Right ventricle myocardium superior (tissue), 1 donor: ENCODE data around the gene ATG101. TPM values are rescaled to one million over a fixed set of nuclear protein-coding genes. Genes with fewer than 3 reads are reported as not detected.
A peak's percentile ranks its signal among the peaks of the same experiment; 100 is the strongest.

Source experiments
- ATAC-seq: fragments of 200-7000 bp; cut with Tn5 transposase; one replicate; pipeline ENCODE4 v1.9.1; 2020; ENCODE audit warnings: mild to moderate bottlenecking; ENCODE audit not compliant: poor library complexity
- DNase-seq: peaks from one replicate; pipeline ENCODE4 v3.0.0-alpha.2; 2020
- intact Hi-C: fragments of 100-400 bp; cut with DNase I; formaldehyde crosslinking; loops from one replicate; pipeline ENCODE4 v1.11.2; 2022
- total RNA-seq: library from RNA; stranded (reverse); fragmentation: NEBNext Ultra II Directional; extraction: Animal tissue kit (Norgen Biotek cat#: 25700); gene quantifications from one replicate; pipeline ENCODE4 v1.2.1, GENCODE V29; 2021
- donor health status: DM: no; HTN: yes; CAD: no; lungs with severe emphysema.

Gene ATG101
- total RNA-seq, 1 donor from 2014 or later, result 23.5 TPM

DNA sequence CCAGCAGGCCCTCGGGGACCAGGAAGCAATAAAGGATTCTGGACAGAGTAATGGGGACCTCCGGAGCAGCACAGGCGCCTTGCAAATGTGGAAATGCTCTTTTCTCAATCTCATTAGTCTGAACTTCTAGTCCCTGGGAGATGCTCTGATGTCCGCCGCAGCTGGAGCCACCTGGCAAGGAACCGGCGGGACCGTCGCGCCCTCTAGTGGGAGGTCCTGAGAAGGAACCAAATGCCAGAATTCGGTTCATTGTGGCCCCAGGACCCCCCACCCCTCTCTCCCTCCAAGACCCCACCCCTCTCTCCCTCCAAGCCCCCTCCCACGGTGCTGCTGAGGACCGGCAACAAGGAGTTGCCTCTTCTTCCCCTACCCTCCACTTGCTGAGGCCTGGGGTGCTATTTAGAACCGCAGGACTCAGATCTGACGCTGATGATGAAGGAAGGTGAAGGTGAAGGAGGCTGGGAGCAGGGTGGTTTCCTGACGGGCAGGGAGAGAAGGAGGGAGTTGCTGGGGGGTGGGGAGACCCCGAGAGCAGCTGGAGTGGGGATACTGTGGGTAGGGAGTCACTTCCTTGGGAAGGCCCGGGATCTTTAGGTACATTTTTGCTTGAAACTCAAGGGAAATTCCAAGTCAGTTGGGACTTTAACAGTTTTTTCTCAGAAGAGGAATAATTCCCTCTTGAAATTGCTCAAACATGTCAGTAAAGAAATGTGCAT, 52.2 kb downstream of the ATG101 start:
- DNase-seq (peak; percentile 76), ATAC-seq (peak; percentile 51)
- intact Hi-C loops, result no loop called here

DNA sequence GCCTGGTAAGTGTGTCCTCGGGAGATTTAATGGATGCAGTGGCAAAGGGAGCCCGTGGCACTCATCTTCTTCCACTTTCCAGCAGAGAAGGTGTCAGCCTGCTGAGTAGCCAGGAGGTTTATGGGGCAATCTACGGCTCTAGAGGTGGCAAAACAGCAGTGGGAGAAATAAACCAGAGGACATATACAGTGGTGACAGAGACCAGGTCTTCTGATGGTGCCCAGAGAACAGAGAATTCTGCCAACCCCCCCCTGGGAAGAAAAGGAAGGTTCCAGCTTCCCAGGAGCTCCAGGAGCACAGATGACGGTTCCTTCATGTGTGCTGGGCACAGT, 52.7 kb downstream of the ATG101 start:
- intact Hi-C loops, result no loop called here
- DNase-seq (no peak), ATAC-seq (no peak)

DNA sequence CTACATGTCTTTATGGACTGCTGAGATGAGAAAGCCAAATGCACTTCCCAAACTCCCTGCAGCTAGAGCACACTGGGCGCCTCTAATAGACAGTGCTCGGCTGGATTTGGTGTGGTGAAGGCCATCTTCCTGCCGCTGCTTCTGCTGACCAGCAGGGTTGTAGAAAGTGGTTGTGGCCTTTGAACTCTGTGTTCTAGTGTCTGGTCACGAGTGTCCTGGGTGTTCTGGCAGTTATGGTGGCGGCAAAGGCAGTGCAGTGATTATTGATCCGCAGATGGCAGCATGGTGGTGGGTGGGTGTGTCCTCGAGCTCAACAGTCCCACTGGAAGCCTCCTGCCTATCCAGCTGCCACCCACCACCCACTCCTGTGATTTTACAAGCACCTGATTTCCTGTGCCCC, 53.1 kb downstream of the ATG101 start:
- DNase-seq (no peak), ATAC-seq (no peak)
- intact Hi-C loops, result no loop called here

DNA sequence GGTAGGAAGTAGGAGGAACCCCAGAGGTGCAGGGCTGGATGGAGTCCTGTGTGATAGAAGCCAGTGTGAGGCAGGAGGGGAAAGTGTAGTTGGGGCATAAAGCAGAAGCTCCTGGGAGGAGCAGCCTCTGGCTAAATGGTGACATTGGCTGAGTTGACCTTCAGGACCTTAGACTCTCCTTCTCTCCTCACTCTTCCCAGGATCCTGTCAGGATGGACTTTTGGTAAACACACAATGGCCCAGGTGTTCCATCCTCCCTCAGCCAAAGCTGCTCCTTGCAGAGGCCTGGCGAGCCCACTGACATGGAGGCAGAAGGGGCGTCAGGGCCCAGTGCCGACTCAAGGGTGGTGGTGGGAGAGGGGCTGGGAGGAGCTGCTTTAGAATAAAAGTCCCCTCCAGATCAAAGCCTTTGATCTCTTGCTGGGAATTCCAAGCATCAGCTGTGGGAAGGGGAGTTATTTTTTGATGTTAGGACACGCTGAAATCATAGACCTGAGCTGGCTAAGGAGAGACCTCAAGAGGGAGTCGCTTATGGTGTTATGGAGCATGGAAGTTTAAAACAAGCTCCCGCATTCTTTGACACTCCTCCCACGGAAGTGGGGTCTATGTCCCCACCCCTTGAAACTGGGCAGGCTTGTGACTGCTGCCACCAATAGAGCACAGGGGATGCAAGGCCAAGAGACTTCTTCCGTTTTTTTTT, 53.9 kb downstream of the ATG101 start:
- ATAC-seq, result no peak
- DNase-seq, result no peak
- intact Hi-C loops, result no loop called here

DNA sequence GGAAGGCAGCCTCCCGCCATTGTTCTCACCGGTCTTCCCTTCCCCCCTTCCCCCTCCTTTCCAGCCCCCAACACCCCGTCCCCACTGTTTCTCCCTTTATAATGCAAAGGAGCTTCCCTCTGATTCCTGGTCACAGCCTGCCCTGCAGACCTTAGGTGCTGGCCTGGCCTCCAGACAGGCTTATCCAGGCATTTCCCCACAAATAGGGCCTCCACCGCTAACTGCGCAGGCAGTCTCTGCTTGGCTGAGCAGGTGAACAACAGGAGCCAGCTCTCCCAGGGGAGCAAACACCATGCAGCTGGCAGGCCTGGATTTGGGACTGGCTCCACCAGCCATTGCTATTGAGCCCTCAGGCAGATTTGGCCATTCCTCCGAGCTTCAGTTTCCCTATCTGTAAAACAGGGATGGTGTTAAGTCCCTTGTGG, 55.7 kb downstream of the ATG101 start:
- intact Hi-C loops, result no loop called here
- DNase-seq (no peak), ATAC-seq (no peak)

DNA sequence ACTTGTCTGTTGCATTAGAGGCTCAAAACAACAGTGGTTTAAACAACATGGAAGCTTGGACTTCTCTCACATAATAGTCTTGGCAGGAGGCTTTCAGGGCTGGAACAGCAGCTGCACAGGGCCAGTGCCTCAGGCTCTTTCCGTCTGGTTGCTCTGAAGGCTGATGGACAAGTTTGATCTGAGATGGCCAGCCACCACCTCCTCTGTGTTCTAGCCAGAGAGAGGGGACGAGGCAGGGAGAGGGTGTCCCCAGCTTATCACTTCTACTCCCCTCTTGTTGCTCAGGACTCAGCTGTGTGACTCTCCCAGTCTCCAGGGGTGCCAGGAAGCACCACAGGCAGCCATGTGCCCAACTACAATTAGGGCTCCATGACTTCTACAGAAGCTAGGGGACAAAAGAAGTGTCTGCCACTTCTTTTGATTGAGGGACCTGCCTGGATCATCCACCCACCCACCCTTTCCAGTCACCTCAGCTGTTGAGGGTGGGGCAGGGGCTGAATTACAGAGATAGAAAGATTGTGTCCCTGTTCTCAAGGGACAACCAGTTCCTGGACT, 56.3 kb downstream of the ATG101 start:
- intact Hi-C loops, result no loop called here
- DNase-seq (no peak), ATAC-seq (no peak)

Other genes starting within 250 kb of the ATG101 start
- gene FIGNL2, start 221.3 kb upstream of the ATG101 start, total RNA-seq, result 0.30 TPM
- not detected for gene ANKRD33, start 181.9 kb upstream of the ATG101 start, total RNA-seq
- 35.1 TPM for gene ACVRL1, start 162.5 kb upstream of the ATG101 start, total RNA-seq
- gene ACVR1B, start 118.3 kb upstream of the ATG101 start, total RNA-seq, result 9.7 TPM
- 19.8 TPM for gene TAMALIN, start 63.0 kb upstream of the ATG101 start, total RNA-seq
- 46.1 TPM for gene NR4A1, start 18.5 kb upstream of the ATG101 start, total RNA-seq
- 0.35 TPM for gene SMIM41, start 9.7 kb downstream of the ATG101 start, total RNA-seq
- gene KRT80, start 122.0 kb downstream of the ATG101 start, total RNA-seq, result not detected
- gene KRT7, start 163.3 kb downstream of the ATG101 start, total RNA-seq, result 0.59 TPM
- gene KRT86, start 204.7 kb downstream of the ATG101 start, total RNA-seq, result not detected
- gene KRT81, start 221.6 kb downstream of the ATG101 start, total RNA-seq, result not detected